SHP77 treated with DMSO at 0.1 percent for 48 hours (cell line): ENCODE results near the gene MIPEP.
"Not testable (repeated sequence)": the region's sequence is repeated elsewhere in the genome, so short reads cannot be mapped to it uniquely, and the experiment has no call there.

ENCODE experiments used
- DNase-seq: peaks from one replicate; lab custom pipeline; 2025; lab: John Stamatoyannopoulos, UW

The MIPEP gene

GRCh38 chr13:23776698-23777574, 112.3 kb downstream of the MIPEP start:
- DNase-seq: no peak

GRCh38 chr13:23772717-23773116, 116.5 kb downstream of the MIPEP start:
- no peak for DNase-seq

- DNase-seq: no peak
Measured at GRCh38 chr13:23771956-23772355, 117.2 kb downstream of the MIPEP start.

- no peak for DNase-seq
Measured at GRCh38 chr13:23771552-23771951, 117.6 kb downstream of the MIPEP start.

- DNase-seq: no peak
Measured at GRCh38 chr13:23770973-23771372, 118.2 kb downstream of the MIPEP start.

GRCh38 chr13:23770428-23770827, 118.8 kb downstream of the MIPEP start:
- no peak for DNase-seq

- no peak for DNase-seq
Measured at GRCh38 chr13:23769401-23769800, 119.8 kb downstream of the MIPEP start.

- DNase-seq: no peak
Measured at GRCh38 chr13:23767838-23768237, 121.4 kb downstream of the MIPEP start.

GRCh38 chr13:23766939-23767338, 122.3 kb downstream of the MIPEP start:
- DNase-seq: no peak

GRCh38 chr13:23766283-23766682, 122.9 kb downstream of the MIPEP start:
- DNase-seq: no peak

GRCh38 chr13:23765531-23765930, 123.7 kb downstream of the MIPEP start:
- no peak for DNase-seq

- DNase-seq: no peak
Measured at GRCh38 chr13:23763318-23763717, 125.9 kb downstream of the MIPEP start.

- DNase-seq: not testable (repeated sequence)
Measured at GRCh38 chr13:23761760-23762159, 127.4 kb downstream of the MIPEP start.

GRCh38 chr13:23760000-23760399, 129.2 kb downstream of the MIPEP start:
- DNase-seq: no peak

- no peak for DNase-seq
Measured at GRCh38 chr13:23758798-23759527, 130.2 kb downstream of the MIPEP start.

- no peak for DNase-seq
Measured at GRCh38 chr13:23754997-23755396, 134.2 kb downstream of the MIPEP start.

GRCh38 chr13:23754506-23754905, 134.7 kb downstream of the MIPEP start:
- no peak for DNase-seq

GRCh38 chr13:23753458-23753857, 135.7 kb downstream of the MIPEP start:
- no peak for DNase-seq

- DNase-seq: no peak
Measured at GRCh38 chr13:23752111-23753001, 136.8 kb downstream of the MIPEP start.

- DNase-seq: no peak
Measured at GRCh38 chr13:23751195-23751594, 138.0 kb downstream of the MIPEP start.

- DNase-seq: no peak
Measured at GRCh38 chr13:23750383-23751121, 138.6 kb downstream of the MIPEP start.
